Progenitor cell of endocrine pancreas (in vitro differentiated cells): Measurements from ENCODE around the gene PLPP7. TPM values are rescaled to one million over a fixed set of nuclear protein-coding genes. Genes with fewer than 3 reads are reported as not detected.

Experiments
- DNase-seq: peaks from one replicate; pipeline ENCODE4 v3.0.0; 2021; ENCODE audit warnings: low spot score; ENCODE audit not compliant: unreplicated experiment
- H3K27ac Mint-ChIP-seq: 2 replicates; pipeline ENCODE4 v1.8.0; 2021; ENCODE audit warnings: mild to moderate bottlenecking, moderate library complexity, mixed read lengths
- H3K27me3 Mint-ChIP-seq: 2 replicates; pipeline ENCODE4 v1.8.0; 2021; ENCODE audit warnings: mixed read lengths
- H3K36me3 Mint-ChIP-seq: 2 replicates; pipeline ENCODE4 v1.8.0; 2022; ENCODE audit warnings: mixed read lengths; ENCODE audit not compliant: insufficient read depth
- H3K4me1 Mint-ChIP-seq: 2 replicates; pipeline ENCODE4 v1.8.0; 2021; ENCODE audit warnings: low read depth, mixed read lengths
- H3K4me3 Mint-ChIP-seq: 2 replicates; pipeline ENCODE4 v1.8.0; 2021; ENCODE audit warnings: low read depth, mild to moderate bottlenecking, moderate library complexity, mixed read lengths
- H3K9me3 Mint-ChIP-seq: 2 replicates; pipeline ENCODE4 v1.8.0; 2021; ENCODE audit warnings: low read depth, mixed read lengths
- CTCF ChIP-seq: fragments of 200-600 bp; sonication (generic); IDR thresholded peaks from one replicate; pipeline ENCODE4 v1.5.0; 2021; ENCODE audit warnings: antibody characterized with exemption, mild to moderate bottlenecking; ENCODE audit not compliant: unreplicated experiment
- total RNA-seq: library from RNA; stranded (reverse); gene quantifications from 2 replicates; pipeline ENCODE4 v1.2.1, GENCODE V29; 2021

The PLPP7 gene
- total RNA-seq, 1 donor from 2014 or later, result 3.6 TPM

GRCh38 chr9:131296460-131296859 lies 6.9 kb downstream of the PLPP7 start:
- Mint-ChIP-seq H3K27ac (no peak overlapping the region), H3K4me1 (no peaks in the 10 kb centered on the region), H3K36me3 (no peaks in the 10 kb centered on the region), H3K4me3 (no peak overlapping the region), H3K9me3 (no peaks in the 10 kb centered on the region), H3K27me3 (no peaks in the 10 kb centered on the region)
- no peak for TF ChIP-seq CTCF
- DNase-seq, result no peak

- Mint-ChIP-seq H3K36me3 (no peaks in the 10 kb centered on the region), H3K4me3 (no peak overlapping the region), H3K27ac (no peak overlapping the region), H3K27me3 (no peaks in the 10 kb centered on the region), H3K4me1 (no peaks in the 10 kb centered on the region), H3K9me3 (no peaks in the 10 kb centered on the region)
- no peak for TF ChIP-seq CTCF
- DNase-seq, result no peak
Measured at GRCh38 chr9:131296906-131297500, 7.5 kb downstream of the PLPP7 start.

GRCh38 chr9:131297903-131298302 lies 8.4 kb downstream of the PLPP7 start:
- no peak for TF ChIP-seq CTCF
- no peaks in the 10 kb centered on the region for H3K27me3 Mint-ChIP-seq
- no peak overlapping the region for H3K27ac Mint-ChIP-seq
- H3K4me3 Mint-ChIP-seq, result no peak overlapping the region
- H3K4me1 Mint-ChIP-seq, result no peaks in the 10 kb centered on the region
- H3K36me3 Mint-ChIP-seq, result no peaks in the 10 kb centered on the region
- no peaks in the 10 kb centered on the region for H3K9me3 Mint-ChIP-seq
- DNase-seq, result no peak

GRCh38 chr9:131298341-131298740 lies 8.8 kb downstream of the PLPP7 start:
- TF ChIP-seq CTCF, result no peak
- Mint-ChIP-seq H3K27me3 (no peaks in the 10 kb centered on the region), H3K9me3 (no peaks in the 10 kb centered on the region), H3K4me1 (no peaks in the 10 kb centered on the region), H3K27ac (no peak overlapping the region), H3K36me3 (no peaks in the 10 kb centered on the region), H3K4me3 (no peak overlapping the region)
- no peak for DNase-seq

GRCh38 chr9:131298816-131299215 lies 9.3 kb downstream of the PLPP7 start:
- H3K36me3 Mint-ChIP-seq, result no peaks in the 10 kb centered on the region
- no peaks in the 10 kb centered on the region for H3K9me3 Mint-ChIP-seq
- no peak overlapping the region for H3K27ac Mint-ChIP-seq
- no peak overlapping the region for H3K4me3 Mint-ChIP-seq
- DNase-seq, result no peak
- H3K27me3 Mint-ChIP-seq, result no peaks in the 10 kb centered on the region
- H3K4me1 Mint-ChIP-seq, result no peaks in the 10 kb centered on the region
- TF ChIP-seq CTCF, result no peak
